Esophagus squamous epithelium (tissue), 5 donors: ENCODE data around the gene XCL1. TPM values are rescaled to one million over a fixed set of nuclear protein-coding genes. Genes with fewer than 3 reads are reported as not detected.

Experiments used
- DNase-seq: peaks from one replicate; lab custom pipeline; 2025; lab: John Stamatoyannopoulos, UW
- H3K27ac ChIP-seq, 4 donors: fragments of 200-600 bp; sonication (generic); one replicate each; pipeline ENCODE4 v1.5.1; 2016 to 2019; ENCODE audit warnings: mild to moderate bottlenecking in 1 of 4
- H3K27me3 ChIP-seq, 4 donors: fragments of 200-600 bp; sonication (generic); 1 replicate in 3 of 4; 2 replicates in 1 of 4; pipeline versions ENCODE4 v1.5.1 to v1.6.0; 2017 to 2021; ENCODE audit warnings: antibody characterized with exemption in 1 of 4
- H3K36me3 ChIP-seq, 3 donors: fragments of 200-600 bp; sonication (generic); one replicate each; pipeline ENCODE4 v1.5.1; 2016 to 2019
- H3K4me1 ChIP-seq, 3 donors: fragments of 200-600 bp; sonication (generic); one replicate each; pipeline ENCODE4 v1.5.1; 2017 to 2019
- H3K4me3 ChIP-seq, 4 donors: fragments of 200-600 bp; sonication (generic); 1 replicate in 3 of 4; 2 replicates in 1 of 4; pipeline ENCODE4 v1.5.1; 2016 to 2019; ENCODE audit warnings: mild to moderate bottlenecking in 2 of 4, moderate library complexity in 1 of 4
- H3K9me3 ChIP-seq, 3 donors: fragments of 200-600 bp; sonication (generic); one replicate each; pipeline ENCODE4 v1.5.1; 2016 to 2019
- POLR2A ChIP-seq, 4 donors: fragments of 450-650 bp; IDR thresholded peaks; one replicate each; pipeline ENCODE4 v1.6.1; 2017; ENCODE audit warnings: antibody characterized with exemption in 4 of 4, mild to moderate bottlenecking in 4 of 4, moderate library complexity in 3 of 4
- WGBS, 2 donors: methylation state at CpG; one replicate each; pipeline ENCODE4 v1.1.5; 2018; 5-methylcytosine and 5-hydroxymethylcytosine counted together
- intact Hi-C: fragments of 100-400 bp; cut with DNase I; formaldehyde crosslinking; loops from one replicate; pipeline ENCODE4 v1.15.0; 2022
- total RNA-seq, 4 donors: library from RNA; depleted of rRNA; stranded (reverse); fragments of >200 nt; gene quantifications; one replicate each; pipeline ENCODE4 v1.1.0, GENCODE V29; 2016
- TF ChIP-seq, protein P1 (sequence below), 6 experiments: fragments of 450-650 bp in 4 of 6; fragments of 200-600 bp in 2 of 6; sonication (generic) in 2 of 6; IDR thresholded peaks; one replicate each; pipeline ENCODE4 v1.5.1; 2016 to 2019; ENCODE audit warnings: antibody characterized with exemption in 6 of 6, mild to moderate bottlenecking in 4 of 6, moderate library complexity in 4 of 6
- donor health status: DM: yes; HTN: yes; CAD: no.

Gene XCL1
- total RNA-seq, 4 donors from 2014 or later = 0.76 TPM; not detected in 3

DNA sequence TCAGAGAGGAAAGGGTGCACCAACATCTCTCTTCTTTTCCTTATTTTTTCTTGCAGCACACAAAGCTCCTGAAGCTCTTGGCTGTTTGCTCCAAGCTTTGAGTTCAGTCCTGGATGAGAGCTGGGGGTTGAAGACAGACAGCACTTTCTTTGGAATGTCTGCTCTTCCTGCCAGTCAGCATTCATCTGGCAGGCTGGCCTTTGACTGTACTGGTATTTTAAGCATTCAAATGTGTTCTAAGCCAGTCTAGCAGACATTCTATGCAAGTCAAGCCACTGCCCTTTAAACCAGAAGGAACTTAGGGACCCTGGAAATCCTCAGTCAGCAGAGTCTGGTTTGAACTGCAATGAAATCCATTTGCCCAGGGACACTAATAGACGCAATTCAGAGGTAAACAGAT, 45.0 kb downstream of the XCL1 start:
- H3K4me1 ChIP-seq = peaks cover 0 to 7% (median 0%) of the 10 kb centered on the region in 3 donors
- H3K9me3 ChIP-seq = no peaks in the 10 kb centered on the region
- no peak for TF ChIP-seq POLR2A (IDR thresholded peaks at IDR 0.05)
- TF ChIP-seq, protein P1, sequence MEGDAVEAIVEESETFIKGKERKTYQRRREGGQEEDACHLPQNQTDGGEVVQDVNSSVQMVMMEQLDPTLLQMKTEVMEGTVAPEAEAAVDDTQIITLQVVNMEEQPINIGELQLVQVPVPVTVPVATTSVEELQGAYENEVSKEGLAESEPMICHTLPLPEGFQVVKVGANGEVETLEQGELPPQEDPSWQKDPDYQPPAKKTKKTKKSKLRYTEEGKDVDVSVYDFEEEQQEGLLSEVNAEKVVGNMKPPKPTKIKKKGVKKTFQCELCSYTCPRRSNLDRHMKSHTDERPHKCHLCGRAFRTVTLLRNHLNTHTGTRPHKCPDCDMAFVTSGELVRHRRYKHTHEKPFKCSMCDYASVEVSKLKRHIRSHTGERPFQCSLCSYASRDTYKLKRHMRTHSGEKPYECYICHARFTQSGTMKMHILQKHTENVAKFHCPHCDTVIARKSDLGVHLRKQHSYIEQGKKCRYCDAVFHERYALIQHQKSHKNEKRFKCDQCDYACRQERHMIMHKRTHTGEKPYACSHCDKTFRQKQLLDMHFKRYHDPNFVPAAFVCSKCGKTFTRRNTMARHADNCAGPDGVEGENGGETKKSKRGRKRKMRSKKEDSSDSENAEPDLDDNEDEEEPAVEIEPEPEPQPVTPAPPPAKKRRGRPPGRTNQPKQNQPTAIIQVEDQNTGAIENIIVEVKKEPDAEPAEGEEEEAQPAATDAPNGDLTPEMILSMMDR (IDR thresholded peaks at IDR 0.05) = no peak
- H3K4me3 ChIP-seq = no peak overlapping the region
- intact Hi-C loops = no loop called here
- H3K27me3 ChIP-seq = no peaks in the 10 kb centered on the region
- WGBS, 2 donors = 67 to 73% methylated on average over 1 of the region's 1 CpG
- no peaks in the 10 kb centered on the region for H3K36me3 ChIP-seq
- no peak overlapping the region for H3K27ac ChIP-seq
- DNase-seq = no peak

DNA sequence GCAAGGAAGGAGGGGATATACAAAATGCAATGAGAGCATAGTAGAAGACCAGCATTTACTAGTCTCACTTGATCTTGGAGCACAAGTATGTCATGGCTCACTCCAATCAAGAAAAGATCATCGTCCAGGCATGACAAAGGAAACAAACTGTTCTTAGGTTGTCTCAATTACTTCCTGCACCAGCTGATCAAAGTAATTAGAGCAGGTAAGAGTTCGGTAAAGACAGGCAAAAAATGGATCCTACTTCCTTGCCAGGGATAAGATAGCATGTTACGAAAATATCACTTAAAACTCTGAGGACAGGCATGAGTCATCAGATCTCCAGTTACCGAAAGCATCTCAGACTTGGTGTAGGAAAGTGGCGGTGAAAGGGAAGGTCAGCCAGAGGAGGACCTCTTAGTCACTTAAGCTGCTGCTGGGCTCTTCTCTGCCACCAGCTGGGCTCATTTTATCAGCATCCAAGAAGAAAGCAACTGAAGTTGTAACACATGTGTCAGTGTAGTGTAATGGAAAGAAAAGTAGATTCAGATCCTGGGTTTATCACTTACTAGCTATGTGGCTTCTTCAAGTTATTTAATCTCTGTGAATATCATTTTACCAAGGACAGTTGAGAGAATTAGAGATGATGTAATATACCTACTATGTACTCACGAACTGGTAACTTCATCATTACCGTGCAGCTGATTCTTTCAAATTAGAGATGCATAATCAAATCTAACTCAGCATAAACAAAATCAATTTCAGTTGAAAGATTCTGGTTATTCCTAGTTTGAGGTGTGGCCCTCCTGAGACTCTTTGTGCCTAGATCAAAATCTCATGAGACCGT, 46.8 kb downstream of the XCL1 start:
- TF ChIP-seq POLR2A (IDR thresholded peaks at IDR 0.05) = no peak
- TF ChIP-seq, protein P1 (IDR thresholded peaks at IDR 0.05) = no peak
- Histone ChIP-seq H3K4me3 (no peak overlapping the region), H3K27ac (no peak overlapping the region), H3K9me3 (no peaks in the 10 kb centered on the region), H3K36me3 (no peaks in the 10 kb centered on the region), H3K4me1 (peaks cover 0 to 7% (median 0%) of the 10 kb centered on the region in 3 donors), H3K27me3 (no peaks in the 10 kb centered on the region)
- intact Hi-C loops = no loop called here
- WGBS, 2 donors = 41 to 53% methylated on average over 8 of the region's 8 CpGs
- no peak for DNase-seq

DNA sequence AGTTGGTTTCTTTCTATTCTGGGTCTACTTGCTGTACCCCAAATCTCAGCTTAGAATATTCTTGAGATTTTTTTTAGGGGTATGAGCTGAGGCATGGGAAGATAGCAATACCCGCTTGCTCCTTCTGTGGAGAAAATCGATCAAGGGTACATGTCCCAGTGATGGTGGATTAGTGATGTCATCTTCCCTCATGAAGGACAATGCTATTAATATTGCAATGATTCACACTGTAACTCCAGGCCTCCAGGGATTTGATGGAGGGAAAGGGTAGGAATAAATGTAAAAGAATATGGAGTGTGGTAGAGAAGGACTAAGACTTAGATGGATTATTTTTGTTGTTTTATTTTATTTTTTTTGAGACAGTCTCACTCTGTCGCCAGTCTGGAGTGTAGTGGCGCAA, 47.4 kb downstream of the XCL1 start:
- intact Hi-C loops = no loop called here
- Histone ChIP-seq H3K4me1 (peaks cover 0 to 7% (median 0%) of the 10 kb centered on the region in 3 donors), H3K27ac (no peak overlapping the region), H3K9me3 (no peaks in the 10 kb centered on the region), H3K27me3 (no peaks in the 10 kb centered on the region), H3K36me3 (no peaks in the 10 kb centered on the region), H3K4me3 (no peak overlapping the region)
- no peak for DNase-seq
- TF ChIP-seq, protein P1 (IDR thresholded peaks at IDR 0.05) = no peak
- no peak for TF ChIP-seq POLR2A (IDR thresholded peaks at IDR 0.05)
- WGBS, 2 donors = 95 to 98% methylated on average over 4 of the region's 4 CpGs

DNA sequence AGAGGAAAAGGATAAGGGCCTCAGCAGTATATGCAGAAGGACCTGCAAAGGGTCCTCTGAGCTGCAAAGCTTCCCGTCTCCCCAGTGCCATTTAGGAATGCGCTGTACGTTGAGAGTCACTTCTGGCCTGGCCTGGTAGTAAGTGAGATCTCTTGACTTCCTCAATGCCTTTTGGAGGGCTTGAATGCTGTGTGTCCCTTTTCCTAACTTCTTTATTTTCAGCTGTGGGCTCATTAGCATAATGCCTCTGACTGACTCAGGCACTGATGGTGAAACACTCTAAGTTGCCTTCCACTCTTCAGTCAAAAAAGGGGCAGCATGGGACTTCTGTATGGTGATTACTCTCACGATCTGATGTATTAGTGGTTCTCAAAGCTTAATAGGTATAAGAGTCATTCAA, 49.9 kb downstream of the XCL1 start:
- Histone ChIP-seq H3K9me3 (no peaks in the 10 kb centered on the region), H3K27me3 (no peaks in the 10 kb centered on the region), H3K36me3 (no peaks in the 10 kb centered on the region), H3K4me3 (no peak overlapping the region), H3K27ac (no peak overlapping the region), H3K4me1 (peaks cover 0 to 7% (median 0%) of the 10 kb centered on the region in 3 donors)
- DNase-seq = no peak
- WGBS, 2 donors = 82 to 90% methylated on average over 4 of the region's 4 CpGs
- intact Hi-C loops = no loop called here
- no peak for TF ChIP-seq POLR2A (IDR thresholded peaks at IDR 0.05)
- TF ChIP-seq, protein P1 (IDR thresholded peaks at IDR 0.05) = no peak

DNA sequence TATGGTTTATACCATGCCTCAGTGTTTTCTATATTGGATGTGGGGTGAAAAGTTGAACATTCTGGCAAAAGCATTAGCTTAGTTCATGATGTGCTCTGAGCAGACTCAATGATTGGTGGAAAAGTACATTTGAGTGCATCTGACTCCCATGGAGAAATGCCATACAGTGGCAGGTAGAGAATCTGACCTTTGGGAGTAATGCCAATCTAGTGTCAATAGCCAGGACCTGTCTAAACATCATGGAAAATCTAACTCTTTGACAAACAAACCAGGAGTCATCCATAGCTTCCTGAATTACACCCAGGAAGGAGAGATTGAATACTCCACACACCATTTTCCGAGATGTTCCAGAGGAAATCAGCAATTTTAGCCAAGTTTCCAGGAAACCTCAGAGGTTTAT, 51.0 kb downstream of the XCL1 start:
- no peak overlapping the region for H3K4me3 ChIP-seq
- no peaks in the 10 kb centered on the region for H3K36me3 ChIP-seq
- WGBS, 2 donors = 82 to 87% methylated on average over 1 of the region's 1 CpG
- TF ChIP-seq, protein P1 (IDR thresholded peaks at IDR 0.05) = no peak
- TF ChIP-seq POLR2A (IDR thresholded peaks at IDR 0.05) = no peak
- H3K27me3 ChIP-seq = no peaks in the 10 kb centered on the region
- intact Hi-C loops = no loop called here
- DNase-seq = no peak
- no peak overlapping the region for H3K27ac ChIP-seq
- H3K4me1 ChIP-seq = peaks cover 0 to 7% (median 0%) of the 10 kb centered on the region in 3 donors
- H3K9me3 ChIP-seq = no peaks in the 10 kb centered on the region
